Measurements from ENCODE around the gene MRPS2. TPM values are rescaled to one million over a fixed set of nuclear protein-coding genes. Genes with fewer than 3 reads are reported as not detected.

MRPS2 gene
- total and polyA plus RNA-seq, 2 experiments from 2014 or later: 83.2 to 116 TPM

GRCh38 chr9:135516132-135516860, 15.8 kb downstream of the MRPS2 start:
- no peak overlapping the region for H3K4me3 Mint-ChIP-seq
- TF ChIP-seq CREB1 (CRISPR knock-in tag; IDR thresholded peaks at IDR 0.05; ENCODE audit: low read depth) (no peak), ZNF114 (CRISPR knock-in tag; IDR thresholded peaks at IDR 0.05) (no peak), ZNF331 (CRISPR knock-in tag; IDR thresholded peaks at IDR 0.05; ENCODE audit: low read depth) (no peak)

GRCh38 chr9:135517407-135517822, 16.9 kb downstream of the MRPS2 start:
- no peak overlapping the region for H3K27ac ChIP-seq (ENCODE audit: low read depth)
- no peak overlapping the region for H2AFZ ChIP-seq
- Mint-ChIP-seq H3K27ac (no peak overlapping the region), H3K9me3 (no peaks in the 10 kb centered on the region), H3K27me3 (ENCODE audit: insufficient read depth, low read depth, poor library complexity) (peaks cover 4% of the 10 kb centered on the region), H3K4me1 (peaks cover 2% of the 10 kb centered on the region; the same call in 2 of the 3 replicates), H3K36me3 (ENCODE audit: low read depth) (no peaks in the 10 kb centered on the region), H3K4me3 (no peak overlapping the region)
- no peaks in the 10 kb centered on the region for H3K36me3 ChIP-seq (ENCODE audit: insufficient read depth)
- H3K79me2 ChIP-seq (replicated peaks; ENCODE audit: insufficient read depth): no peaks in the 10 kb centered on the region
- no peaks in the 10 kb centered on the region for H4K20me1 ChIP-seq (replicated peaks; ENCODE audit: insufficient read depth)
- no peaks in the 10 kb centered on the region for H3K4me1 ChIP-seq (ENCODE audit: insufficient read depth)
- H3F3A ChIP-seq (replicated peaks; ENCODE audit: low read depth): no peaks in the 10 kb centered on the region
- ATAC-seq (no peak), DNase-seq (ENCODE audit: low spot score) (no peak)
- H3K4me3 ChIP-seq: no peak overlapping the region
- H3K4me2 ChIP-seq: no peak overlapping the region
- H3K9me2 ChIP-seq (ENCODE audit: insufficient read depth): no peaks in the 10 kb centered on the region
- no peaks in the 10 kb centered on the region for H3K27me3 ChIP-seq (ENCODE audit: insufficient read depth)
- TF ChIP-seq, protein P1, sequence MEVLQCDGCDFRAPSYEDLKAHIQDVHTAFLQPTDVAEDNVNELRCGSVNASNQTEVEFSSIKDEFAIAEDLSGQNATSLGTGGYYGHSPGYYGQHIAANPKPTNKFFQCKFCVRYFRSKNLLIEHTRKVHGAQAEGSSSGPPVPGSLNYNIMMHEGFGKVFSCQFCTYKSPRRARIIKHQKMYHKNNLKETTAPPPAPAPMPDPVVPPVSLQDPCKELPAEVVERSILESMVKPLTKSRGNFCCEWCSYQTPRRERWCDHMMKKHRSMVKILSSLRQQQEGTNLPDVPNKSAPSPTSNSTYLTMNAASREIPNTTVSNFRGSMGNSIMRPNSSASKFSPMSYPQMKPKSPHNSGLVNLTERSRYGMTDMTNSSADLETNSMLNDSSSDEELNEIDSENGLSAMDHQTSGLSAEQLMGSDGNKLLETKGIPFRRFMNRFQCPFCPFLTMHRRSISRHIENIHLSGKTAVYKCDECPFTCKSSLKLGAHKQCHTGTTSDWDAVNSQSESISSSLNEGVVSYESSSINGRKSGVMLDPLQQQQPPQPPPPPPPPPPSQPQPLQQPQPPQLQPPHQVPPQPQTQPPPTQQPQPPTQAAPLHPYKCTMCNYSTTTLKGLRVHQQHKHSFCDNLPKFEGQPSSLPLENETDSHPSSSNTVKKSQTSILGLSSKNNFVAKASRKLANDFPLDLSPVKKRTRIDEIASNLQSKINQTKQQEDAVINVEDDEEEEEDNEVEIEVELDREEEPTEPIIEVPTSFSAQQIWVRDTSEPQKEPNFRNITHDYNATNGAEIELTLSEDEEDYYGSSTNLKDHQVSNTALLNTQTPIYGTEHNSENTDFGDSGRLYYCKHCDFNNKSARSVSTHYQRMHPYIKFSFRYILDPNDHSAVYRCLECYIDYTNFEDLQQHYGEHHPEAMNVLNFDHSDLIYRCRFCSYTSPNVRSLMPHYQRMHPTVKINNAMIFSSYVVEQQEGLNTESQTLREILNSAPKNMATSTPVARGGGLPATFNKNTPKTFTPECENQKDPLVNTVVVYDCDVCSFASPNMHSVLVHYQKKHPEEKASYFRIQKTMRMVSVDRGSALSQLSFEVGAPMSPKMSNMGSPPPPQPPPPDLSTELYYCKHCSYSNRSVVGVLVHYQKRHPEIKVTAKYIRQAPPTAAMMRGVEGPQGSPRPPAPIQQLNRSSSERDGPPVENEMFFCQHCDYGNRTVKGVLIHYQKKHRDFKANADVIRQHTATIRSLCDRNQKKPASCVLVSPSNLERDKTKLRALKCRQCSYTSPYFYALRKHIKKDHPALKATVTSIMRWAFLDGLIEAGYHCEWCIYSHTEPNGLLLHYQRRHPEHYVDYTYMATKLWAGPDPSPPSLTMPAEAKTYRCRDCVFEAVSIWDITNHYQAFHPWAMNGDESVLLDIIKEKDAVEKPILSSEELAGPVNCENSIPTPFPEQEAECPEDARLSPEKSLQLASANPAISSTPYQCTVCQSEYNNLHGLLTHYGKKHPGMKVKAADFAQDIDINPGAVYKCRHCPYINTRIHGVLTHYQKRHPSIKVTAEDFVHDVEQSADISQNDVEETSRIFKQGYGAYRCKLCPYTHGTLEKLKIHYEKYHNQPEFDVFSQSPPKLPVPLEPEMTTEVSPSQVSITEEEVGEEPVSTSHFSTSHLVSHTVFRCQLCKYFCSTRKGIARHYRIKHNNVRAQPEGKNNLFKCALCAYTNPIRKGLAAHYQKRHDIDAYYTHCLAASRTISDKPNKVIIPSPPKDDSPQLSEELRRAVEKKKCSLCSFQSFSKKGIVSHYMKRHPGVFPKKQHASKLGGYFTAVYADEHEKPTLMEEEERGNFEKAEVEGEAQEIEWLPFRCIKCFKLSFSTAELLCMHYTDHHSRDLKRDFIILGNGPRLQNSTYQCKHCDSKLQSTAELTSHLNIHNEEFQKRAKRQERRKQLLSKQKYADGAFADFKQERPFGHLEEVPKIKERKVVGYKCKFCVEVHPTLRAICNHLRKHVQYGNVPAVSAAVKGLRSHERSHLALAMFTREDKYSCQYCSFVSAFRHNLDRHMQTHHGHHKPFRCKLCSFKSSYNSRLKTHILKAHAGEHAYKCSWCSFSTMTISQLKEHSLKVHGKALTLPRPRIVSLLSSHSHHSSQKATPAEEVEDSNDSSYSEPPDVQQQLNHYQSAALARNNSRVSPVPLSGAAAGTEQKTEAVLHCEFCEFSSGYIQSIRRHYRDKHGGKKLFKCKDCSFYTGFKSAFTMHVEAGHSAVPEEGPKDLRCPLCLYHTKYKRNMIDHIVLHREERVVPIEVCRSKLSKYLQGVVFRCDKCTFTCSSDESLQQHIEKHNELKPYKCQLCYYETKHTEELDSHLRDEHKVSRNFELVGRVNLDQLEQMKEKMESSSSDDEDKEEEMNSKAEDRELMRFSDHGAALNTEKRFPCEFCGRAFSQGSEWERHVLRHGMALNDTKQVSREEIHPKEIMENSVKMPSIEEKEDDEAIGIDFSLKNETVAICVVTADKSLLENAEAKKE (CRISPR knock-in tag; IDR thresholded peaks at IDR 0.05): no peak
- TF ChIP-seq NANOG (IDR thresholded peaks at IDR 0.05; ENCODE audit: borderline replicate concordance): no peak
- TF ChIP-seq, protein P2, sequence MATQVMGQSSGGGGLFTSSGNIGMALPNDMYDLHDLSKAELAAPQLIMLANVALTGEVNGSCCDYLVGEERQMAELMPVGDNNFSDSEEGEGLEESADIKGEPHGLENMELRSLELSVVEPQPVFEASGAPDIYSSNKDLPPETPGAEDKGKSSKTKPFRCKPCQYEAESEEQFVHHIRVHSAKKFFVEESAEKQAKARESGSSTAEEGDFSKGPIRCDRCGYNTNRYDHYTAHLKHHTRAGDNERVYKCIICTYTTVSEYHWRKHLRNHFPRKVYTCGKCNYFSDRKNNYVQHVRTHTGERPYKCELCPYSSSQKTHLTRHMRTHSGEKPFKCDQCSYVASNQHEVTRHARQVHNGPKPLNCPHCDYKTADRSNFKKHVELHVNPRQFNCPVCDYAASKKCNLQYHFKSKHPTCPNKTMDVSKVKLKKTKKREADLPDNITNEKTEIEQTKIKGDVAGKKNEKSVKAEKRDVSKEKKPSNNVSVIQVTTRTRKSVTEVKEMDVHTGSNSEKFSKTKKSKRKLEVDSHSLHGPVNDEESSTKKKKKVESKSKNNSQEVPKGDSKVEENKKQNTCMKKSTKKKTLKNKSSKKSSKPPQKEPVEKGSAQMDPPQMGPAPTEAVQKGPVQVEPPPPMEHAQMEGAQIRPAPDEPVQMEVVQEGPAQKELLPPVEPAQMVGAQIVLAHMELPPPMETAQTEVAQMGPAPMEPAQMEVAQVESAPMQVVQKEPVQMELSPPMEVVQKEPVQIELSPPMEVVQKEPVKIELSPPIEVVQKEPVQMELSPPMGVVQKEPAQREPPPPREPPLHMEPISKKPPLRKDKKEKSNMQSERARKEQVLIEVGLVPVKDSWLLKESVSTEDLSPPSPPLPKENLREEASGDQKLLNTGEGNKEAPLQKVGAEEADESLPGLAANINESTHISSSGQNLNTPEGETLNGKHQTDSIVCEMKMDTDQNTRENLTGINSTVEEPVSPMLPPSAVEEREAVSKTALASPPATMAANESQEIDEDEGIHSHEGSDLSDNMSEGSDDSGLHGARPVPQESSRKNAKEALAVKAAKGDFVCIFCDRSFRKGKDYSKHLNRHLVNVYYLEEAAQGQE (IDR thresholded peaks at IDR 0.05; ENCODE audit: unreplicated experiment): no peak
- TF ChIP-seq POLR2AphosphoS5 (IDR thresholded peaks at IDR 0.05; ENCODE audit: low read depth): no peak
- no peak for TF ChIP-seq STAT1 (IDR thresholded peaks at IDR 0.05; ENCODE audit: unreplicated experiment)
- TF ChIP-seq JUNB (IDR thresholded peaks at IDR 0.05; ENCODE audit: unreplicated experiment): no peak
- TF ChIP-seq EZH2phosphoT487 (IDR thresholded peaks at IDR 0.05; ENCODE audit: unreplicated experiment): no peak
- TF ChIP-seq EZH2 (IDR thresholded peaks at IDR 0.05; ENCODE audit: low read depth, unreplicated experiment): no peak
- TF ChIP-seq ZNF331 (CRISPR knock-in tag; IDR thresholded peaks at IDR 0.05; ENCODE audit: low read depth): no peak
- no peak for TF ChIP-seq ZNF114 (CRISPR knock-in tag; IDR thresholded peaks at IDR 0.05)

More at GRCh38 chr9:135516132-135516860, 15.8 kb downstream of the MRPS2 start:
- H4K20me1 ChIP-seq (replicated peaks; ENCODE audit: insufficient read depth): no peaks in the 10 kb centered on the region
- no peak overlapping the region for H2AFZ ChIP-seq
- no peaks in the 10 kb centered on the region for H3K36me3 Mint-ChIP-seq (ENCODE audit: low read depth)
- no peak overlapping the region for H3K27ac Mint-ChIP-seq
- no peaks in the 10 kb centered on the region for H3K9me2 ChIP-seq (ENCODE audit: insufficient read depth)
- no peak overlapping the region for H3K4me3 ChIP-seq
- H3K36me3 ChIP-seq (ENCODE audit: insufficient read depth): no peaks in the 10 kb centered on the region
- H3K27ac ChIP-seq (ENCODE audit: low read depth): no peak overlapping the region
- H3K27me3 ChIP-seq (ENCODE audit: insufficient read depth): no peaks in the 10 kb centered on the region
- H3K4me2 ChIP-seq: no peak overlapping the region
- no peaks in the 10 kb centered on the region for H3F3A ChIP-seq (replicated peaks; ENCODE audit: low read depth)
- H3K27me3 Mint-ChIP-seq (ENCODE audit: insufficient read depth, low read depth, poor library complexity): peaks cover 4% of the 10 kb centered on the region
- no peaks in the 10 kb centered on the region for H3K4me1 ChIP-seq (ENCODE audit: insufficient read depth)
- no peaks in the 10 kb centered on the region for H3K4me1 Mint-ChIP-seq
- ATAC-seq (no peak), DNase-seq (ENCODE audit: low spot score) (no peak)
- H3K79me2 ChIP-seq (replicated peaks; ENCODE audit: insufficient read depth): no peaks in the 10 kb centered on the region
- H3K9me3 Mint-ChIP-seq: no peaks in the 10 kb centered on the region
